Germinal center (tissue), 1 donor: ENCODE measurements around the gene HOXB4.

Source experiments
- DNase-seq: peaks from one replicate; pipeline ENCODE4 v3.0.0; 2012; ENCODE audit warnings: mixed read lengths, low spot score

Gene HOXB4

GRCh38 chr17:48571826-48572417 lies 6.2 kb downstream of the HOXB4 start:
- no peak for DNase-seq

GRCh38 chr17:48571024-48571818 lies 6.9 kb downstream of the HOXB4 start:
- no peak for DNase-seq

- no peak for DNase-seq
Observed at GRCh38 chr17:48570325-48571023, 7.7 kb downstream of the HOXB4 start.

- DNase-seq = no peak
Observed at GRCh38 chr17:48569674-48570324, 8.4 kb downstream of the HOXB4 start.

- DNase-seq = no peak
Observed at GRCh38 chr17:48569240-48569582, 8.9 kb downstream of the HOXB4 start.

GRCh38 chr17:48568499-48569239 lies 9.5 kb downstream of the HOXB4 start:
- DNase-seq = no peak

- no peak for DNase-seq
Observed at GRCh38 chr17:48567646-48568354, 10.3 kb downstream of the HOXB4 start.

- no peak for DNase-seq
Observed at GRCh38 chr17:48567209-48567608, 10.9 kb downstream of the HOXB4 start.

- no peak for DNase-seq
Observed at GRCh38 chr17:48566717-48567116, 11.4 kb downstream of the HOXB4 start.

- no peak for DNase-seq
Observed at GRCh38 chr17:48565925-48566710, 12.0 kb downstream of the HOXB4 start.

- DNase-seq = no peak
Observed at GRCh38 chr17:48565022-48565554, 13.1 kb downstream of the HOXB4 start.

GRCh38 chr17:48564188-48565021 lies 13.7 kb downstream of the HOXB4 start:
- DNase-seq = no peak

GRCh38 chr17:48563867-48564187 lies 14.3 kb downstream of the HOXB4 start:
- DNase-seq = no peak

GRCh38 chr17:48563385-48563838 lies 14.7 kb downstream of the HOXB4 start:
- DNase-seq = no peak

GRCh38 chr17:48562934-48563333 lies 15.2 kb downstream of the HOXB4 start:
- no peak for DNase-seq

- DNase-seq = no peak
Observed at GRCh38 chr17:48561884-48562810, 16.0 kb downstream of the HOXB4 start.

- DNase-seq = no peak
Observed at GRCh38 chr17:48559840-48560817, 18.0 kb downstream of the HOXB4 start.
